Neural progenitor cell (in vitro differentiated cells): ENCODE data around the gene CDK9.

Source experiments
- EZH2 ChIP-seq: fragments of 200-600 bp; sonication (generic); IDR thresholded peaks from 2 replicates; pipeline ENCODE4 v1.6.1; 2017; ENCODE audit warnings: antibody characterized with exemption, mild to moderate bottlenecking, moderate library complexity
- EZH2phosphoT487 ChIP-seq: fragments of 200-600 bp; sonication (generic); IDR thresholded peaks from 2 replicates; pipeline ENCODE4 v1.6.1; 2017; ENCODE audit warnings: antibody characterized with exemption
- TF ChIP-seq, protein P1 (sequence below): fragments of 200-600 bp; sonication (generic); IDR thresholded peaks from 2 replicates; pipeline ENCODE4 v1.5.1; 2017; ENCODE audit warnings: antibody characterized with exemption, mild to moderate bottlenecking

DNA sequence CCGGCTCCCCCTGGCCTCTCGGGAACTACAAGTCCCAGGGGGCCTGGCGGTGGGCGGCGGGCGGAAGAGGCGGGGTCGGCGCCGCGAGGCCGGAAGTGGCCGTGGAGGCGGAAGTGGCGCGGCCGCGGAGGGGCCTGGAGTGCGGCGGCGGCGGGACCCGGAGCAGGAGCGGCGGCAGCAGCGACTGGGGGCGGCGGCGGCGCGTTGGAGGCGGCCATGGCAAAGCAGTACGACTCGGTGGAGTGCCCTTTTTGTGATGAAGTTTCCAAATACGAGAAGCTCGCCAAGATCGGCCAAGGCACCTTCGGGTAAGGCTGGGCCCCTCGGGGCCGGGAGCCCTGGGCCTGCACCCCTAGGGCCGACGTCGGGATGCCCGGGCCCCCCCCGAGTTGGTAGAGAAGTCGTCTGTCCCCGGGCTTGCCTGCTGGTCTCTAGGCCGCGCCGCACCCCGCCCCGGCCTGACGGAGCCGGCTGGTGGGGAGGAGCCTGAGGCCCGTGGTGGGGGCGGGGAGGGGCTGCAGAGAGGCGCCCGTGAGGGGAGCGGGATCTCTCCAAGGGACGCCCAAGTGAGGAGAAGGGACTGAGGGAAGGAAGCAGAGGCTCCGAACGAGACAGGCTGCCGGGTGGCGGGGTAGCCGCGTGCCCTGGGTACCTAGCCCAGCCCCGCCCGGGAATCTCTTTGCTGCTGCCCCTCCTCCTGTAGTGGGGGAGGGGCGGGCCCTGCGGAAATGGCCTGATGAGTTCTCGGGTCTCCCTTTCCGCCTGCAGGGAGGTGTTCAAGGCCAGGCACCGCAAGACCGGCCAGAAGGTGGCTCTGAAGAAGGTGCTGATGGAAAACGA is at the start of gene CDK9:
- TF ChIP-seq EZH2phosphoT487 (no peak), EZH2 (no peak)
- TF ChIP-seq, protein P1, sequence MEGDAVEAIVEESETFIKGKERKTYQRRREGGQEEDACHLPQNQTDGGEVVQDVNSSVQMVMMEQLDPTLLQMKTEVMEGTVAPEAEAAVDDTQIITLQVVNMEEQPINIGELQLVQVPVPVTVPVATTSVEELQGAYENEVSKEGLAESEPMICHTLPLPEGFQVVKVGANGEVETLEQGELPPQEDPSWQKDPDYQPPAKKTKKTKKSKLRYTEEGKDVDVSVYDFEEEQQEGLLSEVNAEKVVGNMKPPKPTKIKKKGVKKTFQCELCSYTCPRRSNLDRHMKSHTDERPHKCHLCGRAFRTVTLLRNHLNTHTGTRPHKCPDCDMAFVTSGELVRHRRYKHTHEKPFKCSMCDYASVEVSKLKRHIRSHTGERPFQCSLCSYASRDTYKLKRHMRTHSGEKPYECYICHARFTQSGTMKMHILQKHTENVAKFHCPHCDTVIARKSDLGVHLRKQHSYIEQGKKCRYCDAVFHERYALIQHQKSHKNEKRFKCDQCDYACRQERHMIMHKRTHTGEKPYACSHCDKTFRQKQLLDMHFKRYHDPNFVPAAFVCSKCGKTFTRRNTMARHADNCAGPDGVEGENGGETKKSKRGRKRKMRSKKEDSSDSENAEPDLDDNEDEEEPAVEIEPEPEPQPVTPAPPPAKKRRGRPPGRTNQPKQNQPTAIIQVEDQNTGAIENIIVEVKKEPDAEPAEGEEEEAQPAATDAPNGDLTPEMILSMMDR = no peak
